H1 (cell line): ENCODE results near the gene RAD51B.

Experiments used
- CTCF ChIP-seq, 3 experiments: IDR thresholded peaks; 1 replicate in 2 of 3; 2 replicates in 1 of 3; pipeline versions ENCODE4 v1.5.1 to v1.6.1; 2011; ENCODE audit warnings: low read length in 3 of 3, mild to moderate bottlenecking in 3 of 3, inconsistent platforms in 2 of 3, low read depth in 1 of 3, moderate library complexity in 1 of 3; ENCODE audit not compliant: insufficient read depth in 1 of 3; ENCODE audit errors: control extremely low read depth in 1 of 3
- EGR1 ChIP-seq: IDR thresholded peaks from 2 replicates; pipeline ENCODE4 v1.6.1; 2011; ENCODE audit warnings: low read depth, low read length, borderline replicate concordance
- POLR2A ChIP-seq, 2 experiments: IDR thresholded peaks; 1 replicate in 1 of 2; 2 replicates in 1 of 2; pipeline ENCODE4 v1.6.1; 2011; ENCODE audit warnings: low read depth in 2 of 2, low read length in 2 of 2, mild to moderate bottlenecking in 2 of 2; ENCODE audit errors: control extremely low read depth in 1 of 2
- SAP30 ChIP-seq: fragments of 300-600 bp; sonication (generic); IDR thresholded peaks from 2 replicates; pipeline ENCODE4 v1.7.1; 2012; ENCODE audit warnings: low read length, moderate library complexity, mild to moderate bottlenecking, inconsistent platforms; ENCODE audit not compliant: insufficient read depth, insufficient replicate concordance
- TAF1 ChIP-seq: IDR thresholded peaks from 2 replicates; pipeline ENCODE4 v1.6.1; 2011; ENCODE audit warnings: mild to moderate bottlenecking, low read depth, low read length
- TF ChIP-seq, protein P1 (sequence below): IDR thresholded peaks from 2 replicates; pipeline ENCODE4 v1.6.1; 2011; ENCODE audit warnings: low read depth, mild to moderate bottlenecking, low read length; ENCODE audit not compliant: insufficient read depth

DNA sequence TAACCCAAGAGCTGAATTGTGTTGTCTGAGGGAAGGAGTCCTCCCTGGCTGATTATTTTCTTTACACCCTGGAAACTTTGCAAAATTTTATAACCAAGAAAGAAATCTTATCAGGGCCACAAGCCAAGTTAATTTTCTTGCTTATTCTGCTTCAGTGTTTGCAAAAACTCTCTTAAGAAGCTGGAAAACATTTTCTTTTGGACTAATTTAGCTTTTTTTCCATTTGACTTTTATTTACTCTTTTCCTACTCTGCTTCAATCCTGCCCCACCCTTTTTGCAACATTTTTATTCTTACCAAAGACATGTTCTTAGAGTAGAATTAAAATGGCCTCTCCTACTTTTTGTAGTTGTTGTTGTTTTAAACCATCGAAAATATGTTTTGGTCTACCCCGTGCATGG lies 594.5 kb downstream of the RAD51B start:
- TF ChIP-seq TAF1 (no peak), POLR2A (IDR thresholded peaks at IDR 0.05; ENCODE audit: control extremely low read depth in 1 of 2, low read depth in 2 of 2, low read length in 2 of 2) (no peak), CTCF (IDR thresholded peaks at IDR 0.05; ENCODE audit: control extremely low read depth in 1 of 3, insufficient read depth in 1 of 3, low read depth in 1 of 3, low read length in 3 of 3) (no peak), EGR1 (no peak), SAP30 (no peak)
- TF ChIP-seq, protein P1, sequence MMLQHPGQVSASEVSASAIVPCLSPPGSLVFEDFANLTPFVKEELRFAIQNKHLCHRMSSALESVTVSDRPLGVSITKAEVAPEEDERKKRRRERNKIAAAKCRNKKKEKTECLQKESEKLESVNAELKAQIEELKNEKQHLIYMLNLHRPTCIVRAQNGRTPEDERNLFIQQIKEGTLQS: no peak
